Nephron progenitor cell (in vitro differentiated cells): ENCODE measurements around the gene PERM1.
A peak's percentile ranks its signal among the peaks of the same experiment; 100 is the strongest.

Experiments used
- DNase-seq: peaks from one replicate; pipeline ENCODE4 v3.0.0; 2021
- H3K27ac Mint-ChIP-seq: 2 replicates; pipeline ENCODE4 v1.8.0; 2021; ENCODE audit warnings: mild to moderate bottlenecking, moderate library complexity, mixed read lengths
- H3K27me3 Mint-ChIP-seq: 2 replicates; pipeline ENCODE4 v1.8.0; 2021; ENCODE audit warnings: mild to moderate bottlenecking, low read depth, mixed read lengths; ENCODE audit not compliant: poor library complexity
- H3K36me3 Mint-ChIP-seq: 2 replicates; pipeline ENCODE4 v1.8.0; 2021; ENCODE audit warnings: low read depth, mixed read lengths
- H3K4me1 Mint-ChIP-seq: 2 replicates; pipeline ENCODE4 v1.8.0; 2021; ENCODE audit warnings: mixed read lengths
- H3K4me3 Mint-ChIP-seq: 2 replicates; pipeline ENCODE4 v1.8.0; 2021; ENCODE audit warnings: mild to moderate bottlenecking, moderate library complexity, mixed read lengths
- H3K9me3 Mint-ChIP-seq: 2 replicates; pipeline ENCODE4 v1.8.0; 2021; ENCODE audit warnings: mild to moderate bottlenecking, moderate library complexity, mixed read lengths
- TF ChIP-seq, protein P1 (sequence below): fragments of 200-600 bp; sonication (generic); IDR thresholded peaks from 2 replicates; pipeline ENCODE4 v1.5.0; 2021; ENCODE audit warnings: antibody characterized with exemption

The PERM1 gene

DNA sequence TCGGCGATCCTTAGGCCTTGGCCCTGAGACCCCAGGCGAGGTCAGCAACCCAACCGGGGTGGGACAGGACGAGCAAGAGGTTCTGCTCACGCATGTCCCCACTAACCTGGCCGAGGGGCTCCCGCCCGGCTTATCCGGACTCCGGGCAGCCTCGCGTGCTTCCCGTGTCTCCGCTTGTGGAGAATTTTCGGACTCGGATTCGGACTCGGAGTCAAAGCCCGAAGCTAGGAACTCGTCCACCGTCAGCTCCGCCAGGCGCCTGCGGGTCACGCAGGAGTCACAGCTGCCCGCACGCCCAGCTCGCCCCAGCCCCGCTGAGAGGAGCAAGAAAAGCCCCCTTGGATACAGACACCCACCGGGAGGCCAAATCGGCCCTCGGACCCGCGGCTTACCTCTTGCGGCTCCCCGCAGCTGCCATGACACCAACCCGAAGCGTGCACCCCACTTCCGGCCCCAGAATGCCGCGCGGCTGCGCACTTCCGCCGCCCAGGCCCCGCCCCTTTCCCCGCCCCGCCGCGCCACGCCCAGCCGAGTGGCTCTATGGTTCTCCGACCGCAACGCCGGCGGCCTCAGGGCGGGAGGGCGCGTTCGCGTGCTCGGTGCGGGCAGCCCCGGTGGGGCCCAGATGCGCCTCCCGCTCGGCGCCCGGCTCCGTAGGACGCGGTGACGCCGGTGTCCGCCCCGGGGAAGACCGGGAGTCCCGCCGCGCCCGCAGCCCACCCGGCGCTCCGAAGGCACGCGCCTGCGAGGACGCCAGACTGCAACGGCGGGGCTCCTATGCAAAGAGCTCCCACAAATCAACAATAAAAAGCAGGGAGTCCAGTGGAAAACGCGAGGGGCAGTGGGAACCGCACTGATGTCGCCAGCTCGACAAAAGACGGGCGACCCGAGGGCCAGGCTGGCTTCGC lies 22.8 kb downstream of the PERM1 start, which contains the start of gene NOC2L:
Gene NOC2L, minus strand, starts transcription at position 434 of the 908 bp plus-strand sequence. Its CDS starts 16 bp downstream, at position 418.
- DNase-seq, result peak; percentile 98
- Mint-ChIP-seq H3K4me1 (peaks cover 16% of the 10 kb centered on the region), H3K27me3 (peaks cover 28% of the 10 kb centered on the region), H3K27ac (no peak within 1 kb of the TSS), H3K4me3 (peak within 1 kb of the TSS; percentile 96), H3K9me3 (no peaks in the 10 kb centered on the region), H3K36me3 (peaks cover 18% of the 10 kb centered on the region)
- TF ChIP-seq, protein P1, sequence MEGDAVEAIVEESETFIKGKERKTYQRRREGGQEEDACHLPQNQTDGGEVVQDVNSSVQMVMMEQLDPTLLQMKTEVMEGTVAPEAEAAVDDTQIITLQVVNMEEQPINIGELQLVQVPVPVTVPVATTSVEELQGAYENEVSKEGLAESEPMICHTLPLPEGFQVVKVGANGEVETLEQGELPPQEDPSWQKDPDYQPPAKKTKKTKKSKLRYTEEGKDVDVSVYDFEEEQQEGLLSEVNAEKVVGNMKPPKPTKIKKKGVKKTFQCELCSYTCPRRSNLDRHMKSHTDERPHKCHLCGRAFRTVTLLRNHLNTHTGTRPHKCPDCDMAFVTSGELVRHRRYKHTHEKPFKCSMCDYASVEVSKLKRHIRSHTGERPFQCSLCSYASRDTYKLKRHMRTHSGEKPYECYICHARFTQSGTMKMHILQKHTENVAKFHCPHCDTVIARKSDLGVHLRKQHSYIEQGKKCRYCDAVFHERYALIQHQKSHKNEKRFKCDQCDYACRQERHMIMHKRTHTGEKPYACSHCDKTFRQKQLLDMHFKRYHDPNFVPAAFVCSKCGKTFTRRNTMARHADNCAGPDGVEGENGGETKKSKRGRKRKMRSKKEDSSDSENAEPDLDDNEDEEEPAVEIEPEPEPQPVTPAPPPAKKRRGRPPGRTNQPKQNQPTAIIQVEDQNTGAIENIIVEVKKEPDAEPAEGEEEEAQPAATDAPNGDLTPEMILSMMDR, result no peak

DNA sequence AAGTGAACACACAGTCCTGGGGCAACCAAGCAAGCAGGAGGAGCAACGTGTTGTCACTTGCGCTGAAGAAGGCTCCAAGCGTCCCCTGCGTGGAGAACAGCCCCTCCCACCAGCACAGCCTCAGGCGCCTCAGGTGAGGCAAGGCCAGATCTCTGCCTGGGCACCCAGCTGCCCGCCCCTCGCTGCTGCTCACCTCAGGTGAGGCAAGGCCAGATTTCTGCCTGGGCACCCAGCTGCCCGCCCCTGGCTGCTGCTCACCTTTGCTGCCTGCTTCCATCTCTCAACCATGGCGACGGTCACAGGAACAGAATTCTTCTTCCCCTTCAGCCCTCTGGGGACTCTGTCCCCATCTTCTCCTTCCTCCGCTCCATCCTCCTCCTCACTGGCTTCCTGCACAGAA lies 25.3 kb downstream of the PERM1 start:
- DNase-seq, result no peak
- no peak overlapping the region for H3K4me3 Mint-ChIP-seq
- peaks cover 23% of the 10 kb centered on the region for H3K36me3 Mint-ChIP-seq
- H3K4me1 Mint-ChIP-seq, result peaks cover 17% of the 10 kb centered on the region
- H3K27ac Mint-ChIP-seq, result no peak overlapping the region
- TF ChIP-seq, protein P1, result no peak
- H3K9me3 Mint-ChIP-seq, result no peaks in the 10 kb centered on the region
- peaks cover 19% of the 10 kb centered on the region for H3K27me3 Mint-ChIP-seq

DNA sequence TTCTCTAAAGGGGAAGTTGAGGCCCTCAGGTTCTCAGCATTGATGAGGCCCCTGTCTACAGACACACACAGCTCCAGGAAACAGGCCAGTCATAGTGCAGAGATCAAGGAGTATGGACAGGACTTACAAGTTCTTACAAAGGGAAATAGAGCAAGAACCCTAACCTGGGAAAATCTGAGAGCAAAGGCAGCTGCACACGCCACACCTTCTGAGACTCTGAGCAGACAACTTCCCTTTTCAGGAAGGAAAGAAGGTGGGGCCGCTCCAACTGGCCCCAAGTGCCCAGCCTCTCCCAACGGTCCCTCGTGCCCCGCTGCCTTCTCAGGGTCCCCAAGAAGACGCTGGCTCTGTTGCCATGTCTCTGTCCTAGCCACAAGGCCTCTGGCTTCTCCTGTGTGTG lies 26.4 kb downstream of the PERM1 start:
- Mint-ChIP-seq H3K4me3 (no peak overlapping the region), H3K27me3 (peaks cover 15% of the 10 kb centered on the region), H3K27ac (no peak overlapping the region), H3K36me3 (peaks cover 32% of the 10 kb centered on the region), H3K9me3 (no peaks in the 10 kb centered on the region), H3K4me1 (peaks cover 21% of the 10 kb centered on the region)
- DNase-seq, result no peak
- TF ChIP-seq, protein P1, result no peak

DNA sequence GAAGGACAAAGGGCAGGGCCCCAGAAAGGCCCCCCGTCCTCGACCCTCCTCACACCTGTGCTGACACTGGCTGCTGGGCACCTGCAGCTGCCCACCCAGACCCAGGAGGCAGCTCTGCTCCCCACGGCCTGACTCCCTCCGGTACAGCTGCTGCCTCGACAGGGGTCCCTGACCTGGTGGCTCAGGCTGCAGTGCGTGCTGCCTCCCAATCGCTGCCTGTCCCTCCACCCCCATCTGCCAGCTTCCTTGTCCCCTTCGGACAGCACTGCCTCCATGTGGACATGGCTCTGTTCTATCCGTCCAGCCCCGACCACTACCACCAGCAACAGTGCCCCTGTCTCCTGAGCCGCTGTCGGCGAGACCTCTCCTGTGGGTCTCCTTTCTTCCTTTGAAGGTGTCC lies 27.0 kb downstream of the PERM1 start:
- Mint-ChIP-seq H3K9me3 (no peaks in the 10 kb centered on the region), H3K4me1 (peaks cover 21% of the 10 kb centered on the region), H3K36me3 (peaks cover 37% of the 10 kb centered on the region), H3K27me3 (peaks cover 10% of the 10 kb centered on the region), H3K4me3 (no peak overlapping the region), H3K27ac (no peak overlapping the region)
- DNase-seq, result no peak
- TF ChIP-seq, protein P1, result no peak

DNA sequence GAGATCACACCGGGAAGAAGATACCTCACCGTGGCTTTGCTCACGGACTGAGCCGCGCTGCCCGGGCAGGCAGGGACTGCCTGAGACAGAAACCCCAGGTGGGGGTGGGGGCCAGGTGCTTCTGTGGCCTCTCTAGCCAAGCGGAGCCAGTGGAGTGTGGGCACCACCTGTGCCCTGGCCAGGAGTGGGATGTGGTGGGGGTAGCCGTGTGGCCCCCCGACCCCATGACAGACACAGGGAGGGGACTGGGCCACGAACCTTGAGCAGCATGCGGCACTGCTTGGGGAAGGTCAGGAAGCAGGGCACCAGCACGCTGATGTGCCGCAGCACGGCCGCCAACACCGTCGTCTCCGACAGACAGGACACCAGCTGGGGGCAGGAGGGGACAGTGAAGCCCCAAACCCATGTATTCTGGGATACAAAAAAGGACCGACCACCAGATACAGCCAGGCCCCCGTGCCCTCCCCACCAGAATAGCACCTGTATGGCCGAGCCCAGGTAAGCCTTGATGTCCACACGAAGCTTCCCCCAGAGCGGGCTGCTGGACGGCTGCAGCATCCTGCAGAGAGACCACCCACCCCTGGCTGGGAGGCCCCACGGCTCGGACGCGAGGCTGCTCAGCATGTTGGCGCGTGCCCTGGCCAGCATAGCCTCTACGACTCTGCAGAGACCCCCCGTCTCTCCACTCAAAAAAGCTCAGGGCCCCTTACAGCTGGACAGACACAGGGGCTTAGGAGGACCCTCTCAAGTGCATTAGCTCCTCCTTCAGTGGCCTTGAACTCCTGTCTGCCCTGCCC lies 28.2 kb downstream of the PERM1 start:
- Mint-ChIP-seq H3K4me1 (peaks cover 20% of the 10 kb centered on the region), H3K36me3 (peaks cover 48% of the 10 kb centered on the region), H3K9me3 (no peaks in the 10 kb centered on the region)

More for the DNA sequence above, 28.2 kb downstream of the PERM1 start:
- Mint-ChIP-seq H3K27ac (no peak overlapping the region), H3K4me3 (no peak overlapping the region), H3K27me3 (peaks cover 3% of the 10 kb centered on the region)
- no peak for DNase-seq
- TF ChIP-seq, protein P1, result no peak
